HG02870 (cell line): Measurements from ENCODE around the gene GPS2.
"Not testable (repeated sequence)": the region's sequence is repeated elsewhere in the genome, so short reads cannot be mapped to it uniquely, and the experiment has no call there.

ENCODE experiments used
- ATAC-seq: cut with Tn5 transposase; IDR thresholded peaks from one replicate; pipeline ENCODE4 v1.9.1; 2021; ENCODE audit warnings: mild to moderate bottlenecking, moderate library complexity; ENCODE audit not compliant: unreplicated experiment

GPS2 gene

DNA sequence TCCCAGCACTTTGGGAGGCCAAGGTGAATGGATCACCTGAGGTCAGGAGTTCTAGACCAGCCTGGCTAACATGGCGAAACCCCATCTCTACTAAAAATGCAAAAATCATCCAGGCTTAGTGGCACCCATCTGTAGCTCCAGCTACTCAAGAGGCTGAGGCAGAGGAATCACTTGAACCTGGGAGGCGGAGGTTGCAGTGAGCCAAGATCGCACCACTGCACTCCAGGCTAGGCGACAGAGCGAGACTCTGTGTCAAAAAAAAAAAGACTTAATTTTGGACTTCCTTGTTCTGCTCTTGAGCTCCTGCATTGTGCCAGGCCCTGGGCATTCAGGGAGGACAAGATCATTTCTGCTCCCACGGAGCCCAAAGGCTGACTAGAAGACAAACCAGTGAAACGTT, 22.4 kb upstream of the GPS2 start:
- not testable (repeated sequence) for ATAC-seq

DNA sequence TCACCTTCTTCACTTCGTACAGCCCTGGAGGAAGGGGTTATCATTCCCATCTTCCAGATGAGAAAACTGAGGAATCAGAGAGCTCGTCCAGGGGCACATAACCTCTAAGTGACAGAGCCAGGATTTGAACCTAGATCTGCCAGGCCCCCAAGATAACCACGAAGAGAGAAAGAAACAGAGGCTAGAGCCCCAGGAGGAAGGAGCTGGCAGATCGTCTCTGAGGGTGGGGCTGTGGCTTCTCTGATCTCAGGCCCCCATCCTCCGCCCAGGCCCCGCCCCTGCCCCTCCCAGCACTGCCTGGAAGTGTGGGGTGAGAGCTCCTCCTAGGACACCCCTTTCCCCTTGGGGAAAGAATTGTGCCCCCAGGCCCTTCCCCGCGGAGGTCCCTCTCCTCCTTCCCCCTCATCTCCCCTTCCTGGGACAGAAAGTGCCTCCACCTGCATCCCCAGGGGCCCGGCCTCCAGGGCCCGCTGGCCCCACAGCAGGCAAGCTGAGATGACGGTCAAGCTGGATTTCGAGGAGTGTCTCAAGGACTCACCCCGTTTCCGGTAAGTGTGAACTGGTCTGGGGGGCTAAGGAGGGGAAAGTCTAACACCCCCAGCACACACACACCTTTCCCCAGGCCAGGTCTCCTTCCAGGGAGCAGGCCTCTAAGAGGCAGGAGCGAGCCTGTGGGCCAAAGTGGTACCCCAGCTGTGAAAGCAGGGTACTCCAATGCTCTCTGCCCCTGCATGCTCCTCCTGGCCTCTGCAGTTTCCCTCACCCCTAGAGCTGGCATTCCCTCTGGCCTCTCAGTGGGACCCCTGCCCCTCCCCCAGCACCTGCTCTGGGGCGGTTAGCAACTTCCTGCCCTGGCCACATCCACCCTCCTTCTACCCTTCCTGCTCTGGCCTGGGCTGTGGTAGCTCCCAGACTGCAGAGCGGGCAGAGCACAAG, 21.3 kb upstream of the GPS2 start, which contains the start of gene ACAP1:
Gene ACAP1 (plus strand): TSS at position 290 of the 936 bp plus-strand sequence. CDS start 206 bp downstream, at position 496.
- ATAC-seq: no peak

DNA sequence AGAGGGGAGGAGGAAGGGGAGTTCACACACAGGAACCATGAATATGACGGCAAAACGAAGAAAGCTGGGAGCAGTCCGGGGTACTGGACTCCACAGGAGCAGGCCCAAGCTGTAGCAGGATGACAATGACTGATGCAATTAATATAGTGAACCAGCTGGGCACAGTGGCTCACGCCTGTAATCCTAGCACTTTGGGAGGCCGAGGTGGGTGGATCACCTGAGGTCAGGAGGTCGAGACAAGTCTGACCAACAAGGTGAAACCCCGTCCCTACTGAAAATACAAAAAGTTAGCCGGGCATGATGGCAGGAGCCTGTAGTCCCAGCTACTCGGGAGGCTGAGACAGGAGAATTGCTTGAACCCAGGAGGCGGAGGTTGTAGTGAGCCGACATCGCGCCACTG, 20.6 kb upstream of the GPS2 start:
- not testable (repeated sequence) for ATAC-seq

DNA sequence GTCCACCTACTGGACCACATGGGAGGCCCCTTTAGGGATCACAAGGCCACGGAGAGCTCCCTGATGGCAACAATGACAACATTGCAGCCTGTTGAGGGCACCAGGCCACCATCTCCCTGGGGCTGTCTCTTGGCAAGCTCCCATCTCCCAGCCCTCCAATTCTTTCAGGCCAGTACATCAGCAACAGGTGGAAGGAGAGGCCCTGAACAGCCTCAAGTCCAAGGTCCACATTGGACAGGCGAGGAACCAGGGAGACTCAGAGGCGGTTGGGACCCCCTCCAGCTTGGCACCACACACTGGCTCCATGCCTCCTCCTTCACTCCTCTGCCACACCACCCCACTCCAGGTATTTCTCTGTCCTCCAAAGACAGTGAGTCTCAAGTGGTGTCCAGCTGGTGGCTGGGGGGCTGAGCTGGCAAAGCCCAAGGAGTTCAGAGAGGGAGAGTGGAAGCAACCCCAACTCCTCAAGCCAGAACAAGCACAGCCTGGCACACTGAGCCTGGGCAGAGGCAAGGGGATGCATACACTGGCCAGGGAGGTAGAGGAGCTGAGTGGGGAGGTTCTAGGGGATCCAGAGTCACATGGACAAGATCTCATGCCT, 19.9 kb upstream of the GPS2 start:
- ATAC-seq: no peak

DNA sequence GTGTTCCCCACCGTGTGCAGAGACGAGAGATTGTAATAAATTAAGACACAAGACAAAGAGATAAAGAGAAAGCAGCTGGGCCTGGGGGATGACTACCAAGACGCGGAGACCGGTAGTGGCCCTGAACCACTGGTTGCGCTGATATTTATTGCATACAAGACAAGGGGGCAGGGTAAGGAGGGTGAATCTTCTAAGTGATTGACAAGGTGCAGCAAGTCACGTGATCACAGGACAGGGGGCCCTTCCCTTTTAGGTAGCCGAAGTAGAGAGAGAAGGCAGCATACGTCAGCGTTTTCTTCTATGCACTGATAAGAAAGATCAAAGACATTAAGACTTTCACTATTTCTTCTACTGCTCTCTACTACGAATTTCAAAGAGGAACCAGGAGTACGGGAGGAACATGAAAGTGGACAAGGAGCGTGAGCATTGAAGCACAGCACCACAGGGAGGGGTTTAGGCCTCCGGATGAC, 17.5 kb upstream of the GPS2 start:
- not testable (repeated sequence) for ATAC-seq

DNA sequence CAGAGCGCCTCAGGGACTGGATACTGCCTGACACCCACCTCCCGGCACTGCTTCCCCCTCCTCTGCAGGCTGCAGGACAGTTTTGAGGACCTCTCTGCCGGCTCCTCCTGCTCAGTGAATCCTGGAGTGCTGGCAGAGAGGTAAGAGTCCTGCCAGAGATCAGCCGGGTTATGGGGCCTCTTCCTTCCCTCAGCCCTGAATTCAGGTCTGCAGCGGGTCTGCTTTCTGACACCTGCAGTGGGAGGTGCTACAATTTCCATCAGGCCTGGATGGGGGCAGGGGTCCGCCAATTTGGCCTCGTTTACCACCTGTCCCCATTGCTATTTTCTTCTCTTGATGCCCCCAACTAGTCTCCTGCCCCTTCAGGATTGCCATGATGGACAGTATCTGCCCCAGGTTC, 17.0 kb upstream of the GPS2 start:
- ATAC-seq: no peak

DNA sequence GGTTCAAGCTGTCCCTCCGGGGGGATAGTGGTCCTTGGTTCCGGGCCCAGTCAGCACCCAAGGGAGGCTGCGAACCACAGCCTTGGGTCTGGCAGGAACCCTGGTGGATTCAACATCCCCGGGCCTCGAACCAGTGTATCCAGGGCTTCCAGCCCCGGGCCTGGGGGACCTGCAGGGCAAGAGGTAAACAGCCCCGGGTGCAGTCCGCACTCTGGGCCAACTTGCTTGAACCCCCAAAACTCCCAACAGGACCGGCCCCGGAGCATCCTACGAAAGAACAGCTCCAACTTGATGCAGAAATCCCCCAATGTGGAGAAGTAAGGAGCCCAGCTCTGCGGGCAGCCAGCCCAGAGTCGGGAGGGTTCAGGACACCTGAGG, 15.5 kb upstream of the GPS2 start:
- no peak for ATAC-seq

DNA sequence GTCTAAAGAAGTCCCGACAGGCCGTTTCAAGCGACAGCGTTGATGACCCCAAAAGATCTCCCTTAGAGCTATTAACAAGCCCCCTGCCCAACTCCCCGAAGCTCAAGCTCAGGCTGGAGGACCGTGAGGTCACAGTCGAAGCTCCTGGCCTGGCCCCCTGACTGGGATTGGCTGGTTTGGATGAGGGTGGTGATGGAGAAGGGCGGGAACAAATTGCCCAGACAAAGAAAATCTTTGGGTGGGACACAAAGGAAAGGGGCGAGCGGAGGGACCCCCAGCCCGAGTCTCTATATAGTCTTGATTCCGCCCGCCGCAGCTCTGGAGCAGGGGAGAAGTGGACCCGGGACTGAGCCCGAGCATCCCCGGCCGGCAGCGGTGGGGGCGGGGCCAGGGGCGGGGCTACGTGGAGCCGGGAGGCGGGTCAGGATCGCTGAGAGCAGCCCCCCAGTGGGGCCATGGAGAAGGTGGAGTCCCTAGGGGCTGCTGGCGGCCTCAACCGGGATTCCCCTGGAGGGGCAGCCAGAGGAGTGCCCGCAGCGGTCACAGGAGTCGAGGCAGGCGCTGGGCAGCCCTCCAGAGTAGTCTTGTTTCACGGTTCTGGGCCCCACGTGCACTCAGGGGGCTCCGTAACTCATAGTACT, 15.0 kb upstream of the GPS2 start:
- ATAC-seq: peak; percentile 34

DNA sequence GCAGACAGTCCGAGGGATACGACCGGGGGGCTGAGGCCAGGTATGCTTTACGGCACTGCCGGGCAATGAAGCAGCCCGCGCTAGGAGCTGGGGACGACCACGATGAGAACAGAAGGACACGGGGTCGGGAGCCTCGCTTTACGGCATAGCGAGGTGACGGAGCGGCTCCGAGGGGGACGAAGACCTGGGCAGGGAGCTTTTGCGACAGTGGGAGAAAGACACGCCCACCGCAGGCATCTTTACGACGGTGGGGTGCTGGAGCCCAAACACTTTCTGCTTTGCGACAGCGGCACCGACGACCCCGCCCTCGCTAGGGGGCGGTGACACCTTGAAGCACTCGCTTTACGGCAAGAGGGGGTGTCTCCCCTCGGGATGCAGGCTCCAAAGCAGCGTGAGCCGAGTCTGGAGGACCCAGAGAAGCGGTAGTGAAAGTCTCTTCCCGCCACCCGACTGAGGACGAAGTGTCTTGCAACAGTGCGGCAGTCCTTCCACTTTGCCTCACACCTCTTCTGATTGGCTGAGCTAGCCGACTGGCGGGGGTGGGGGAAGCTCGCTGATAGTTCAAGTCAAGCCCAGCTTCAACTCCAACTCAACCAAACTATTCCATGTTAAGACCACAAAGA, 14.3 kb upstream of the GPS2 start:
- peak; percentile 62 for ATAC-seq

DNA sequence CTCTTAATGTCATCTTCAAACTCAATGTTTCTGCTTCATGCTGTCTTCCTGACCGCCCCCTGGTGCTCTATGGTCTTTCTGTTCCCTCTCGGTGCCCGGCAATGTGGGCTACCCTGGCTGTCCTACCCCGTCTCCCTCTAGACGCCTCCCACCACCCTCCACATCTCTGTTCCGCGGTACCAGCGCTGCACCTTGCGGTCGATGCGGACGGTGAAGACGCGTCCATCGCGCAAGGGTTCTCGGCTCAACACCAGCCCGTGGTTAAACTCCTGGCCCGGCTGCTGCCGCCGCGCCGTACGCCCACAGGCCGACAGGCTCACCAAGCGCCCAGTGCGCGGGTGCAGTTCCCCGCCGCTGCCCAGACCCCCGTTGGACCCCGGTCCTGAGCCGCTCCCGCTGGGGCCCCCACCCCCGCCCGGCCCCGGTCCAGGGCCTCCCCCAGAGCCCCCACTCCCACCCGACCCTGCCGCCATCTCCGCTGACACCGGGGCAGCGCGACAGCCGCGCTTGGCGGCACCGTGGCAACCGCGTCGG, 13.7 kb upstream of the GPS2 start, which contains the start of gene NEURL4:
Gene NEURL4 (minus strand): TSS at position 496 of the 534 bp plus-strand sequence. CDS start 23 bp downstream, at position 473.
- ATAC-seq: peak; percentile 7

DNA sequence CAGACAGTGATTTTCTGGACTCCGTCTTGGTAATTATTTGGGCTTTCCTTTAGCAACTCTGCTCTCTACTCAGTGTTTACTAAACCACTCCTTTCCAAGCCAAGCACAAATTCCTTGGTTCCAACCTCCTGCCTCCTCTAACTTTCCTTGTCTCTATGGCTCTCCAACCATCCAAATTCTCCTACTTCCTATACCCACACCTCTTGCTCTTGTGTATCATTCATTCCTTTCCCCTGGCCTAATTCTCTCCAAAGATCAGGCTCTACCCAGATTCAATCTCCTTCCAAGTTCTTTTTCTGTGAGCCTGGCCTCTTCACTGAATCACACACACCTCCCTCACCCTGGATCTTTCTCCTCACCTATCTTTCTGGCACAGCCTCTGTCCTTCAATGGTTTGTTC, 12.8 kb upstream of the GPS2 start:
- no peak for ATAC-seq

DNA sequence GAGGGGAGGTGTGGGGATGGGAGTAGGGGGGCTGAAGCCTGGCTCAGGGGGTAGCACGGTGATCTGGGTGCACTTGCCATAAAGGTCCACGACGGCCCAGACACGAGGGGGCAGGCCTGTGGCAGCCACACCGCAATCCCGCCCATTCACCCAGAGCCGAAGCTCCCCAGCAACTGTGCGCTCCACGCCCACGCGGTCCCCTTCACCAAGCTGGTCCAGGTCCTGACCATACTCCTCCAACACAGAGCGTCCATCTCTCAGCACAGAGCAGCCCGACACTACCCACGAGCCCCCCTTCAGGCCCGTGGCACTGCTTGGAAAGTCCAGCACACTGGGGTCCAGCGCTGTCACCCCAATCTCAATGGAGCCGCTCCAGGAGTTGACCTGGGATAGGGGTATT, 12.3 kb upstream of the GPS2 start:
- no peak for ATAC-seq

DNA sequence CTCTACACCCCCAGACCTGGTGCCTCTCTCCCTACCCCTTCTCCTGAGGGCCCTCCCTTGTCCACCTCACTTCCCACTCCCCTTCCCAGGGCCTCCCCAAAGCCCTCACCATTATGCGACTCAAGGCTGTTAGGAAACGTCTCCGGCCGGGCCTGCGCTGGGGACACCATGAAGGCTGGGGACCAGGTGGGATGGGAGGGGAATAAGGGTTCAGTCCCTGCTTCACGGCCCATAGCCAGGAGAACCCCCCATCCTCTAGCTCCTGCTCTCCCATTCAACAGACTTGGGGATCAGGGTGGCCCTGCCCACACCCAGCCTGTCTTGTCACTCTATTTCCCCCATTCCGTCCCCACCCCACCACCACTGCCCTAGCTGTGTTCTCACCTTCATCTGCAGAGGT, 11.9 kb upstream of the GPS2 start:
- ATAC-seq: no peak

DNA sequence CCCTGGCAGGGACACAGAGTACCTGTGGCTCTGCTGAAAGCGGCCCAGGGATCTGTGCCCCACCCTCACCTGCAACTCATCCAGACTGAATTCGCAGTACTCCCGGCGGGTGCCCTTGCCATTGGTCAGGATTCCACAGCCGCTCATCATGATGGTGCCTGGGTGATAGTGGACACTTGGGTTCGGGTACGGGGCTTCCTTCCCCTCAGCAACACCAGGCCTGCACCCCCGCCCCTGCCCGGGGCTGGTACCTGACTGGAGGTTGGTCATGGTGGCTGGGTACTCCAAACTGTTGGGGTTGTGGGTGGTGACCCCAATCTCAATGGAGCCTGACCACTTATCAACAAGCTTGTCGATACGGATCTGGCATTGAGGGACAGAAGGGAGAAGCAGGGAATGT, 11.0 kb upstream of the GPS2 start:
- no peak for ATAC-seq

DNA sequence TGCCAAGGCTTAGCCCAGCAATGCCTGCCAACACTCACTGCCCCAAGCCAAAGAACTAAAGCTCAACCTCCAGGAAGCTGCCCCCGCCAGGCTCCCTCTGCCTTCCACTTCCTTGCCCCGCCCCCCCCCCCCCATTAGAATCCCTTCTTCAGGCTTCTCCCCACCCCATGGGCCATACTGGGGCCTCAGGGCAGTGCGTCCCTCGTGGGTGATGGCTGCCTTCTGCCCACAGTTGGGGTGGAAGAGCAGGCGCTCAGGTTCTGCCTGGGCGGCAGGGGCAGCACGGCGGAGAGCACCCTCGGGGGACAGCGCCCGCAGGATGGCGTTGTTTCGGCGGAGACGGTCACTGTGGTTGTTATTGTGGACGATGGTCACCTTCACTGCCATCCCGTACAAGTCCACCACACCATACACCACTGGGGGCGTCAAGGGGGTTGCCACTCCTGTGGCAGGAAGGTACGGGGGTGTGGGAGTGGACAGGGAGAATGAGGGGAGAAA, 9.9 kb upstream of the GPS2 start:
- no peak for ATAC-seq

DNA sequence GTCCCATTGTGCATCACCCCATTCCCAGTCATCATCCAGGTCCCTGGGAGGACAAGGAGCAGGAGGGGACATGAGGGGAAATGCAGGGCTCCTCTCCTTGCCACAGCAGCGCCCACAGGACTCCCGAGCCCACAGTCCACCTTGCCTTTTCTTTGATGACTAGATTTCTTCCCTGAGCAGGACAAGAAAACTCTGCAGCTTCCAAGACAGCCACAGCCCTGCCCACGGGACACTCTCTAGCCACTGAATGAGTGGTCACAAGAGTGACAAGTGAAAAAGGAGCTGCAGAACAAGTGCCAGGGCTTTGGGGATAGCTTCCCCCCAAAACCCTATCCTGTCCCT, 9.2 kb upstream of the GPS2 start:
- ATAC-seq: no peak

DNA sequence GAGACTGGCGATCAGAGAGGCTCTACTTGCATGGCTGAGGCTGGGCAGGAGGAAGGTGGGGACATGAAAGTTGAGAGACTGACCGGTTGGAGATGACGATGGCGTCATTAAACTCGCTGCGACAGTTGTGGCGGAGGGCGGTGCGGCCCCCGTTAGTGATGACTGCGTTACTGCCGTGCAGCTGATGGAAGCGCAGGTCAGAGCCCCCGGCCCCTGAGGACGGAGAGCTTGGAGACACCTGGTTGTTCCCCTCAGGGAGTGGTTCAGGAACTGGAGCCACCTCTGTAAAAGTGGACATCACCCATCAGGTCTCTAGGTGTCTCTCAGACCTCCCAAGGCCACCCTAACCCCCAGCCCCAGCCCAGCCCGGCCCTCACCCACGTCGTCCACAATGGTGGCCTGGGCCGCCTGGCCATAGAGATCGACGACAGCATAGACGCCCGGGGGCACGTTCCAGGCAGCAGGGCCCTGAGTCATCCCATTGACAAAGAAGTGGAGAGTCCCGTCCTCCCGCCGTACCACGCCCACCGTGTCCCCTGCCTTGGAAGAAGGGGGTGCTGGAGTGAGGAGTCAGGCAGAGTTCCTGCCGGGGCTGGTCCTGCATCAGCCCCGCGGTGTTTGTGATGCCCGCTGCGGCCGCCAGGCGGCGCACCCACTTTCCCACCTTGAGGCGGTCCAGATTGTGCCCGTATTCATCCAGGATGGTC, 8.7 kb upstream of the GPS2 start:
- no peak for ATAC-seq

DNA sequence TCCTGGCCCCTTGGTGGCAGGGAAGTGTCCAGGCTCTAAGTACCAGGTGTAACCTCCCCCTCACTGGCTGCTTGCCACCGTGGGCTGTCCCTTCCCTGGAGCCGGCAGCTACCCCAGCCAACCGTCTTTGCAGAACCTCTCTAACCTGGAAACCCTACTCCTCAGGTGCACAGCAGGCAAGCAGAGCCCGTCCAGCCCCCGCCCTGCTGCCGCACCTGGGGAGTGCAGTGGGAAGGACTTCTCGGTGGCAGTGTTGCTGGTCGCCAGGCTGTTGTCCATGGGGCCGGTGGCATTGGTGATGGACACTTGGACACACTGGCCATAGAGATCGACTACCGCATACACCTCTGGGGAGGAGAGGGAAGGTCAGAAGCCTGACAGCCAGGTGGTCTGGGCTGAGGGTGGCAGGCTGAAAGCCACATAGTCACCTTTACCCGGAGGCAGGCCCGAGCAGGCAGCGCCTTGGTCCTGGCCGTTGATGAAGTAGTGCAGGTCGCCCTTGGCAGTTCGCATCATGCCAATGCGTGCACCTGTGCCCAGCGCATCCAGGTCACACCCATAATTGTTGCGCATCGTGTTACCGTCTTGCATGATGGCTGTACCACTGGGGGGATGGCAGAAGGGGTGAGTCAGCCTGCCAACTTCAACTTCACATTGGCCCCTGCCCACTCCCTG, 7.5 kb upstream of the GPS2 start:
- ATAC-seq: no peak

DNA sequence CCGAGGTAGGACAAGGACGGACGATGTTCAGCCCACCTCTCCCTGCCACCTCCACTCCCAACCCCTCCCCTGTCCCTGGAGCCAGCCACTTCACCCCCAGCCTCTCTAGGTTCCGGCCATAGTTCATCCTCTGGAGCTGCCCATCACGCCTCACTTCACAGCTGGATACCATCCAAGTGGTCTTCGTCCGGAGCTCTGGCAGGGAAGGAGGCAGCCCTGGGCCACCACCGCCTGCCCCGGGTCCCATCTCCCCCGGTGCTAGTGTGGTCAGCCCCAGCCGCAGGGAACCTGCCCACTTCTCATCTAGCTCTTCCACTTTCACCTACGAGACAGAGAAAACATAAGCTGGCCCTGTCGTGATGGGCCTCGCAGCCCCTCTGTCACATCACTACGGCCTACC, 6.3 kb upstream of the GPS2 start:
- ATAC-seq: no peak
